Measurements from ENCODE around the gene ACTN2. TPM values are rescaled to one million over a fixed set of nuclear protein-coding genes. Genes with fewer than 3 reads are reported as not detected.
A peak's percentile ranks its signal among the peaks of the same experiment; 100 is the strongest.

The ACTN2 gene
- total and polyA plus RNA-seq, 2 experiments from 2014 or later: 0.17 to 0.57 TPM

DNA sequence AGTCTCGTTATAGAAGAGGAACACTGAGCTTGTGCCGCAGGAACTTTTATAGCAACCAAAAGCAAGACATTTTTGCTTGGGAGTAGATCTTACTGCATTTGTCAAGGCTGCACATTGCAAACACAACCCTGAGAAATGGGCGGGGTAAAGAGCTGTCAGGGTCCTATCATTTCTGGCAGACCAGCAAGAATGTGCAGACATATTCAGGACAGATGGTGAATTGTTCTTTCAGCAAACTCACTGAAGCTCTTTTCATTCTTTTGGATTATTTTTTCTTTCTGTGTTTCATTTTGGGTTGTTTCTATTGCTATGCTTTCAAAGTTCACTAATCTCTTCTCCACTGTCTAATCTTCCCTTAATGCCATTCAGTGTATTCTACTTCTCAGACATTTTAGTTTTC, 5.1 kb upstream of the ACTN2 start:
- TF ChIP-seq, protein P1, sequence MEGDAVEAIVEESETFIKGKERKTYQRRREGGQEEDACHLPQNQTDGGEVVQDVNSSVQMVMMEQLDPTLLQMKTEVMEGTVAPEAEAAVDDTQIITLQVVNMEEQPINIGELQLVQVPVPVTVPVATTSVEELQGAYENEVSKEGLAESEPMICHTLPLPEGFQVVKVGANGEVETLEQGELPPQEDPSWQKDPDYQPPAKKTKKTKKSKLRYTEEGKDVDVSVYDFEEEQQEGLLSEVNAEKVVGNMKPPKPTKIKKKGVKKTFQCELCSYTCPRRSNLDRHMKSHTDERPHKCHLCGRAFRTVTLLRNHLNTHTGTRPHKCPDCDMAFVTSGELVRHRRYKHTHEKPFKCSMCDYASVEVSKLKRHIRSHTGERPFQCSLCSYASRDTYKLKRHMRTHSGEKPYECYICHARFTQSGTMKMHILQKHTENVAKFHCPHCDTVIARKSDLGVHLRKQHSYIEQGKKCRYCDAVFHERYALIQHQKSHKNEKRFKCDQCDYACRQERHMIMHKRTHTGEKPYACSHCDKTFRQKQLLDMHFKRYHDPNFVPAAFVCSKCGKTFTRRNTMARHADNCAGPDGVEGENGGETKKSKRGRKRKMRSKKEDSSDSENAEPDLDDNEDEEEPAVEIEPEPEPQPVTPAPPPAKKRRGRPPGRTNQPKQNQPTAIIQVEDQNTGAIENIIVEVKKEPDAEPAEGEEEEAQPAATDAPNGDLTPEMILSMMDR (IDR thresholded peaks at IDR 0.05; ENCODE audit: poor library complexity): no peak
- no peak for TF ChIP-seq EZH2phosphoT487 (IDR thresholded peaks at IDR 0.05; ENCODE audit: low read depth, severe bottlenecking, unreplicated experiment)
- no peak for TF ChIP-seq EZH2 (IDR thresholded peaks at IDR 0.05; ENCODE audit: borderline replicate concordance)
- Histone ChIP-seq H3K4me1 (ENCODE audit: insufficient read depth) (peaks cover 3% of the 10 kb centered on the region), H3K27me3 (no peaks in the 10 kb centered on the region), H3K4me3 (no peak overlapping the region), H3K4me2 (no peak overlapping the region), H2AFZ (no peak overlapping the region), H3K36me3 (replicated peaks; ENCODE audit: insufficient read depth, low read depth) (no peaks in the 10 kb centered on the region), H4K20me1 (ENCODE audit: insufficient read depth, poor library complexity, severe bottlenecking) (no peaks in the 10 kb centered on the region), H3K27ac (no peak overlapping the region), H3K9me3 (ENCODE audit: low read depth) (no peaks in the 10 kb centered on the region), H3K79me2 (no peaks in the 10 kb centered on the region), H3K9me2 (replicated peaks; ENCODE audit: insufficient read depth) (no peaks in the 10 kb centered on the region)
- no peak for DNase-seq (ENCODE audit: low spot score)
- 73% methylated on average over 3 of the region's 3 CpGs for WGBS (ENCODE audit: low lambda C conversion rate, missing lambda C conversion rate)

- WGBS (ENCODE audit: low lambda C conversion rate, missing lambda C conversion rate): 84% methylated on average over 11 of the region's 12 CpGs
- Histone ChIP-seq H2AFZ (peak overlapping the region; percentile 78), H3K79me2 (no peaks in the 10 kb centered on the region), H3K9me2 (replicated peaks; ENCODE audit: insufficient read depth) (no peaks in the 10 kb centered on the region), H3K27me3 (peaks cover 23% of the 10 kb centered on the region), H3K36me3 (replicated peaks; ENCODE audit: insufficient read depth, low read depth) (no peaks in the 10 kb centered on the region), H3K9me3 (ENCODE audit: low read depth) (no peaks in the 10 kb centered on the region), H3K27ac (no peak overlapping the region), H4K20me1 (ENCODE audit: insufficient read depth, poor library complexity, severe bottlenecking) (no peaks in the 10 kb centered on the region), H3K4me1 (ENCODE audit: insufficient read depth) (peaks cover 3% of the 10 kb centered on the region), H3K4me2 (peak overlapping the region; percentile 87), H3K4me3 (no peak overlapping the region)
- DNase-seq (ENCODE audit: low spot score): no peak
- TF ChIP-seq, protein P1 (IDR thresholded peaks at IDR 0.05; ENCODE audit: poor library complexity): no peak
- TF ChIP-seq EZH2 (IDR thresholded peaks at IDR 0.05; ENCODE audit: borderline replicate concordance): no peak
Observed at GRCh38 chr1:236685205-236685916, 938 bp upstream of the ACTN2 start.

DNA sequence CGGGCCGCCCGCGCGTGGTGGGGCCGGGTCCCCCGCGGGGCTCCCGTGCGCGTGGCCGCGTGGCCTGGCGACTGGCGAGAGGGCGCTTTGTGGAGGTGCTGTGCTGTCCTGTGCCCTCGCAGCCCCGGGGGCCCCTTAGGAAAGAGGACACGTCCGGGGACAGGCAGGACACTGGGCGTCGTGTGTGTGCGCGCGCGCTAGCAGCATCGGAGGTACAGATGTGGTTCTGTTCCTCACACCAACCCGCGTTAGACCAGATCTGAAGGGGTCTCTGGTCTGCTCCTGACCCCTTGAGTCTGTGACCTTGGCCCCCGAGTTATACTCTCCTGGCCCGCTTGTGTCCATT, 489 bp downstream of the ACTN2 start:
- TF ChIP-seq EZH2phosphoT487 (IDR thresholded peaks at IDR 0.05; ENCODE audit: low read depth, severe bottlenecking, unreplicated experiment) (no peak), EZH2 (IDR thresholded peaks at IDR 0.05; ENCODE audit: borderline replicate concordance) (no peak)
- TF ChIP-seq, protein P1 (IDR thresholded peaks at IDR 0.05; ENCODE audit: poor library complexity): no peak
- WGBS (ENCODE audit: low lambda C conversion rate, missing lambda C conversion rate): 27% methylated on average over 30 of the region's 31 CpGs
- no peaks in the 10 kb centered on the region for H3K9me3 ChIP-seq (ENCODE audit: low read depth)
- no peaks in the 10 kb centered on the region for H3K9me2 ChIP-seq (replicated peaks; ENCODE audit: insufficient read depth)
- no peaks in the 10 kb centered on the region for H3K36me3 ChIP-seq (replicated peaks; ENCODE audit: insufficient read depth, low read depth)
- peaks cover 3% of the 10 kb centered on the region for H3K4me1 ChIP-seq (ENCODE audit: insufficient read depth)
- no peak overlapping the region for H3K27ac ChIP-seq
- H3K79me2 ChIP-seq: no peaks in the 10 kb centered on the region
- peak overlapping the region; percentile 42 for H3K4me3 ChIP-seq
- no peaks in the 10 kb centered on the region for H4K20me1 ChIP-seq (ENCODE audit: insufficient read depth, poor library complexity, severe bottlenecking)
- peak overlapping the region; percentile 87 for H3K4me2 ChIP-seq
- H2AFZ ChIP-seq: peak overlapping the region; percentile 73
- peak; percentile 10 for DNase-seq (ENCODE audit: low spot score)
- peaks cover 23% of the 10 kb centered on the region for H3K27me3 ChIP-seq

All from hepatocyte (in vitro differentiated cells).